ENCODE data around the gene FBXW12.

Gene FBXW12

GRCh38 chr3:48423241-48423882 lies 51.3 kb downstream of the FBXW12 start:
- DNase-seq: no peak

GRCh38 chr3:48423883-48424695 lies 52.1 kb downstream of the FBXW12 start:
- no peak for DNase-seq

- no peak for DNase-seq
Observed at GRCh38 chr3:48425281-48425812, 53.3 kb downstream of the FBXW12 start.

- no peak for DNase-seq
Observed at GRCh38 chr3:48426401-48426909, 54.4 kb downstream of the FBXW12 start.

- DNase-seq: no peak
Observed at GRCh38 chr3:48426944-48427629, 55.1 kb downstream of the FBXW12 start.

GRCh38 chr3:48427630-48427962 lies 55.6 kb downstream of the FBXW12 start:
- no peak for DNase-seq

- DNase-seq: no peak
Observed at GRCh38 chr3:48428088-48428571, 56.1 kb downstream of the FBXW12 start.

- no peak for DNase-seq
Observed at GRCh38 chr3:48428572-48429316, 56.7 kb downstream of the FBXW12 start.

GRCh38 chr3:48429317-48429959 lies 57.4 kb downstream of the FBXW12 start:
- DNase-seq: peak; percentile 52

- peak; percentile 44 for DNase-seq
Observed at GRCh38 chr3:48429960-48430707, 58.1 kb downstream of the FBXW12 start, which contains the start of gene PLXNB1. TSS of gene PLXNB1 (minus strand) at chr3:48430086. CDS start at chr3:48424611, 5,475 bp downstream.

GRCh38 chr3:48430708-48431101 lies 58.7 kb downstream of the FBXW12 start:
- DNase-seq: no peak

GRCh38 chr3:48431224-48432029 lies 59.4 kb downstream of the FBXW12 start:
- DNase-seq: no peak

GRCh38 chr3:48432411-48433371 lies 60.7 kb downstream of the FBXW12 start:
- DNase-seq: no peak

- no peak for DNase-seq
Observed at GRCh38 chr3:48433472-48434118, 61.6 kb downstream of the FBXW12 start.

GRCh38 chr3:48434591-48435222 lies 62.7 kb downstream of the FBXW12 start:
- DNase-seq: no peak

GRCh38 chr3:48435223-48435595 lies 63.2 kb downstream of the FBXW12 start:
- no peak for DNase-seq

GRCh38 chr3:48435774-48436476 lies 63.9 kb downstream of the FBXW12 start:
- peak; percentile 38 for DNase-seq

GRCh38 chr3:48436477-48436787 lies 64.4 kb downstream of the FBXW12 start:
- DNase-seq: no peak

All from NCI-H1048 (cell line).